Activated T-helper 2 cell treated with anti-CD3 and anti-CD28 coated beads, Interferon-gamma antibody, Interleukin-2, Interleukin-4, amounts not matched to agents 10 μg/mL and 5 μg/mL and 100 μg/mL, durations not matched to agents 14 hours and 24 hours and 36 hours (primary cell): ENCODE measurements around the gene B3GNT7. TPM values are rescaled to one million over a fixed set of nuclear protein-coding genes. Genes with fewer than 3 reads are reported as not detected.
"Not testable (repeated sequence)": the region's sequence is repeated elsewhere in the genome, so short reads cannot be mapped to it uniquely, and the experiment has no call there.

Source experiments
- DNase-seq: peaks from one replicate; pipeline ENCODE4 v3.0.0; 2021; ENCODE audit warnings: low spot score
- H3K27ac Mint-ChIP-seq: one replicate; pipeline ENCODE4 v1.8.0; 2021; ENCODE audit warnings: mixed read lengths
- H3K27me3 Mint-ChIP-seq: one replicate; pipeline ENCODE4 v1.8.0; 2021; ENCODE audit warnings: low read depth, mixed read lengths
- H3K36me3 Mint-ChIP-seq: one replicate; pipeline ENCODE4 v1.8.0; 2021; ENCODE audit warnings: low read depth, mixed read lengths
- H3K4me1 Mint-ChIP-seq: one replicate; pipeline ENCODE4 v1.8.0; 2021; ENCODE audit warnings: low read depth, mixed read lengths
- H3K4me3 Mint-ChIP-seq: one replicate; pipeline ENCODE4 v1.8.0; 2021; ENCODE audit warnings: low read depth, mild to moderate bottlenecking, moderate library complexity, mixed read lengths
- H3K9me3 Mint-ChIP-seq: one replicate; pipeline ENCODE4 v1.8.0; 2021; ENCODE audit warnings: mixed read lengths
- intact Hi-C: fragments of 100-400 bp; cut with micrococcal nuclease; formaldehyde crosslinking; loops from one replicate; pipeline ENCODE4 v1.15.1; 2023
- total RNA-seq: library from RNA; stranded (reverse); gene quantifications from 2 replicates; pipeline ENCODE4 v1.2.3, GENCODE V29; 2022

The B3GNT7 gene
- total RNA-seq = 0.05 and 0.09 TPM in 2 replicates

GRCh38 chr2:231395188-231396057, at the start of gene B3GNT7:
TSS of gene B3GNT7 (plus strand) at chr2:231395710. CDS start at chr2:231395804, 94 bp downstream.
- Mint-ChIP-seq H3K27ac (no peak within 1 kb of the TSS), H3K9me3 (no peaks in the 10 kb centered on the region), H3K4me1 (peaks cover 8% of the 10 kb centered on the region), H3K4me3 (peak within 1 kb of the TSS; percentile 45), H3K36me3 (no peaks in the 10 kb centered on the region), H3K27me3 (peaks cover 21% of the 10 kb centered on the region)
- DNase-seq = no peak
- intact Hi-C loops = no loop called here

- no peak for DNase-seq
- no peak overlapping the region for H3K27ac Mint-ChIP-seq
- no peaks in the 10 kb centered on the region for H3K36me3 Mint-ChIP-seq
- no peaks in the 10 kb centered on the region for H3K9me3 Mint-ChIP-seq
- no peaks in the 10 kb centered on the region for H3K4me1 Mint-ChIP-seq
- H3K4me3 Mint-ChIP-seq = no peak overlapping the region
- intact Hi-C loops = no loop called here
- peaks cover 39% of the 10 kb centered on the region for H3K27me3 Mint-ChIP-seq
Observed at GRCh38 chr2:231347081-231347480, 48.4 kb upstream of the B3GNT7 start.

GRCh38 chr2:231347638-231348037, 47.9 kb upstream of the B3GNT7 start:
- intact Hi-C loops = no loop called here

GRCh38 chr2:231348173-231348572, 47.3 kb upstream of the B3GNT7 start:
- intact Hi-C loops = no loop called here
- Mint-ChIP-seq H3K9me3 (no peaks in the 10 kb centered on the region), H3K27me3 (peaks cover 39% of the 10 kb centered on the region), H3K4me3 (no peak overlapping the region), H3K36me3 (no peaks in the 10 kb centered on the region), H3K27ac (no peak overlapping the region), H3K4me1 (no peaks in the 10 kb centered on the region)
- no peak for DNase-seq

More at GRCh38 chr2:231347638-231348037, 47.9 kb upstream of the B3GNT7 start:
- no peaks in the 10 kb centered on the region for H3K4me1 Mint-ChIP-seq
- no peak for DNase-seq
- H3K4me3 Mint-ChIP-seq = no peak overlapping the region
- H3K9me3 Mint-ChIP-seq = no peaks in the 10 kb centered on the region
- H3K27ac Mint-ChIP-seq = no peak overlapping the region
- H3K27me3 Mint-ChIP-seq = peaks cover 39% of the 10 kb centered on the region
- H3K36me3 Mint-ChIP-seq = no peaks in the 10 kb centered on the region

GRCh38 chr2:231348704-231349373, 46.7 kb upstream of the B3GNT7 start:
- H3K4me3 Mint-ChIP-seq = no peak overlapping the region
- DNase-seq = no peak
- H3K9me3 Mint-ChIP-seq = no peaks in the 10 kb centered on the region
- H3K4me1 Mint-ChIP-seq = no peaks in the 10 kb centered on the region
- intact Hi-C loops = no loop called here
- H3K27ac Mint-ChIP-seq = no peak overlapping the region
- peaks cover 39% of the 10 kb centered on the region for H3K27me3 Mint-ChIP-seq
- H3K36me3 Mint-ChIP-seq = no peaks in the 10 kb centered on the region

- H3K27ac Mint-ChIP-seq, DNase-seq, H3K36me3 Mint-ChIP-seq, H3K4me1 Mint-ChIP-seq, H3K9me3 Mint-ChIP-seq, H3K4me3 Mint-ChIP-seq, intact Hi-C loops: not testable (repeated sequence)
- H3K27me3 Mint-ChIP-seq = peaks cover 34% of the 10 kb centered on the region
Observed at GRCh38 chr2:231349374-231349735, 46.2 kb upstream of the B3GNT7 start.

- Mint-ChIP-seq H3K27me3 (peaks cover 23% of the 10 kb centered on the region), H3K4me1 (no peaks in the 10 kb centered on the region), H3K36me3 (no peaks in the 10 kb centered on the region), H3K4me3 (no peak overlapping the region), H3K27ac (no peak overlapping the region), H3K9me3 (no peaks in the 10 kb centered on the region)
- intact Hi-C loops = no loop called here
- no peak for DNase-seq
Observed at GRCh38 chr2:231351648-231352047, 43.9 kb upstream of the B3GNT7 start.

GRCh38 chr2:231353469-231353868, 42.0 kb upstream of the B3GNT7 start:
- no peak for DNase-seq
- H3K27me3 Mint-ChIP-seq = peaks cover 8% of the 10 kb centered on the region
- H3K4me1 Mint-ChIP-seq = no peaks in the 10 kb centered on the region
- H3K27ac Mint-ChIP-seq = no peak overlapping the region
- H3K4me3 Mint-ChIP-seq = no peak overlapping the region
- H3K36me3 Mint-ChIP-seq = no peaks in the 10 kb centered on the region
- intact Hi-C loops = no loop called here
- no peaks in the 10 kb centered on the region for H3K9me3 Mint-ChIP-seq

- no peak for DNase-seq
- H3K9me3 Mint-ChIP-seq = no peaks in the 10 kb centered on the region
- H3K27me3 Mint-ChIP-seq = peaks cover 1% of the 10 kb centered on the region
- H3K4me1 Mint-ChIP-seq = no peaks in the 10 kb centered on the region
- no peak overlapping the region for H3K27ac Mint-ChIP-seq
- H3K36me3 Mint-ChIP-seq = no peaks in the 10 kb centered on the region
- no peak overlapping the region for H3K4me3 Mint-ChIP-seq
- intact Hi-C loops = no loop called here
Observed at GRCh38 chr2:231355508-231356465, 39.7 kb upstream of the B3GNT7 start.

- Mint-ChIP-seq H3K27me3 (peaks cover 1% of the 10 kb centered on the region), H3K4me1 (peaks cover under 1% of the 10 kb centered on the region), H3K9me3 (no peaks in the 10 kb centered on the region), H3K4me3 (no peak overlapping the region), H3K27ac (no peak overlapping the region), H3K36me3 (no peaks in the 10 kb centered on the region)
- no peak for DNase-seq
- intact Hi-C loops = no loop called here
Observed at GRCh38 chr2:231356466-231356844, 39.1 kb upstream of the B3GNT7 start.

- H3K4me3 Mint-ChIP-seq = no peak overlapping the region
- peaks cover 4% of the 10 kb centered on the region for H3K4me1 Mint-ChIP-seq
- H3K9me3 Mint-ChIP-seq = no peaks in the 10 kb centered on the region
- peaks cover 1% of the 10 kb centered on the region for H3K27me3 Mint-ChIP-seq
- no peak overlapping the region for H3K27ac Mint-ChIP-seq
- DNase-seq = no peak
- H3K36me3 Mint-ChIP-seq = no peaks in the 10 kb centered on the region
- intact Hi-C loops = no loop called here
Observed at GRCh38 chr2:231357048-231357447, 38.5 kb upstream of the B3GNT7 start.

GRCh38 chr2:231357931-231358330, 37.6 kb upstream of the B3GNT7 start:
- no peaks in the 10 kb centered on the region for H3K9me3 Mint-ChIP-seq
- H3K27me3 Mint-ChIP-seq = peaks cover 1% of the 10 kb centered on the region
- DNase-seq = no peak
- H3K27ac Mint-ChIP-seq = no peak overlapping the region
- intact Hi-C loops = no loop called here
- no peak overlapping the region for H3K4me3 Mint-ChIP-seq
- no peaks in the 10 kb centered on the region for H3K36me3 Mint-ChIP-seq
- H3K4me1 Mint-ChIP-seq = peaks cover 11% of the 10 kb centered on the region
